Measurements from ENCODE around the gene LUZP2. TPM values are rescaled to one million over a fixed set of nuclear protein-coding genes. Genes with fewer than 3 reads are reported as not detected.

LUZP2 gene
- polyA plus RNA-seq, 4 donors, result 1.6 to 2.3 (median 1.7) TPM

DNA sequence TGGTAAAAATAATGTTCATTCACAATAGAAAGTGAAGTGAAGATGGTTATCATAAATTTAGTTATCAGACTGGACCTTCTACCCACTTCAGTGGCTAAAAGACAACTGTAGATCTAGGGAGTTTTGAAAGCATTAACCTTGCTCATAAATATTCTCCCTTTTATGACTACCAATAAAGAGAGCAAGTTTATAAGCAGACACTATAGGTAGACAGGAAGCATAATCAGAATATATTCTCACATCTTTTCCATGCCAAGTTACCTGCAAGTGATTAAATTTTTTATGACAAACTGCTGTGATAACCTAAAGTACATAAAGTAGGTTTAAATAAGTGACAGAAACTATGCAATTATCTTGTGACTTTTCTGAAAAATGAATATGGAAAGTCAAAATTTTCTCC, 62.5 kb downstream of the LUZP2 start:
- no peak for DNase-seq (ENCODE audit: low read depth in 4 of 4, low spot score in 3 of 4)

DNA sequence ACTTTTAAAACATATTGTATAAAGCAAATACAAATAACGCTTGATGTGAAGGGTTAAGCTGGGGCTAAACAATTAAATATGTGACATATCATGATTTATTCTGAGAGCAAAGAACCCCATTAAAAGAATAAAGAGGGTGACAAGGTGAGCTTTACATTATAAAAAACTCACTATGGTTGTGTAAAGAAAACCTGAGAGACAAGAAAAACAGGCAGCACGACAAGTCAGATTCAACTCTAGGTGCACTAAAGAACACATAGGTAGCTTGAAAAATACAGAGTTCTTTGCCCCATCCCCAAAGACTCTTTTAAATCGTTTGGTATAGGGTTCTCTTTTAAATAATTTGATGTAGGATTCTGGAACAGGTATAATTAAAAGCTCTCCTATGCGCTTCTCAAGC, 63.5 kb downstream of the LUZP2 start:
- DNase-seq (ENCODE audit: low read depth in 4 of 4, low spot score in 3 of 4), result no peak

DNA sequence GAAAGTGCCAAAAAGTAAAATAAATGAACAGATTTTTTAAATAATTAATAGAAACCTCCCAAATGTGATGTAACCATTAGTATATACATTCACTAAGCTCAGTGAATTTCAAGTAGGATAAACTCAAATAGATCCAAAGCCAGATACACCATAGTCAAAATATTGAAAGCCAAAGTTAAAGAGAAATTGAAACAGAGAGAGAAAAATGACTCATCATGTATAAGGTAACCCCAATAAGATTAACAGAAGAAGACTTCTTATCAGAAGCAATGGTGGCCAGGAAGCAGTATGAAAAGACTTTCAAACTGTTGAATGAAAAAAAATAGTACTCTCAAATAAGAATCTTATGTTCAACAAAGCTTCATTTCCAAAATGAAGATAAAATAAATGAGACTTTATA, 70.5 kb downstream of the LUZP2 start:
- no peak for DNase-seq (ENCODE audit: low read depth in 4 of 4, low spot score in 3 of 4)

DNA sequence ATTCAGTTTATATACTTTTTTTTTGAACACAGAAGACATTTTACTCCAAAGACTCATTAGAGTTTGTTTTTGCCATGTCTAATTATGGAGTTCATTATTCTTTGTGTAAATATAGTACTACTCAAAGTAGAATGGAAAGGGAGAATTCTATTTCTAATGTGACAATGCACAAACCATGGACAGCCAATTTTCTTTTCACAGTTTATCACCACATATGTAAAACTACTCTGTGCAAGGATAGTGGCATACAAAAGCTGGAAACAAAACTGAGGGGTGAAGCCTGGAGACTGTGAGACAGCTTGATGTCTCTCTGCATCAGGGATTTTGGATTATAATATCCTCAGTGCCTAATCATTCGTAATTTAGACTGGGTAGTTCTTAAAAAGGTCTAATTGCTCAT, 75.5 kb downstream of the LUZP2 start:
- DNase-seq (ENCODE audit: low read depth in 4 of 4, low spot score in 3 of 4), result no peak

DNA sequence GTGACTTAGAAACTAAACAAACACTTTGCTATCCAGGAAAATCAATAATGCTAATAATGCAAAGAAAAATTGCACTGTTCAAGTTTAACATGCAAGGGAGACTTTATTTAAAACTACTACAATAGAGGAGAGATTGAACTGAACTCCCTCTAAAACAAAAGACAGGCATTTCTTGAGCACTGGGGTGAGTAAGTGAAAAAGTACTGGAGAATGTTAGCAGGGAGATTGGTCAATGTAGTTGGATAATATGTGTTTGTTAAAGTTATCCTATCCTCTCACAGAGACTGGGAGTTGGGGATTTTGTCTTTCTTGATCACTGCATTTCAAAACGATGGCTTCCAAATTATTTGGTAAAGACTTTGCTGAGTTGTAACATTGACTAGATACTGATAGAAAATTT, 77.6 kb downstream of the LUZP2 start:
- DNase-seq (ENCODE audit: low read depth in 4 of 4, low spot score in 3 of 4), result no peak

DNA sequence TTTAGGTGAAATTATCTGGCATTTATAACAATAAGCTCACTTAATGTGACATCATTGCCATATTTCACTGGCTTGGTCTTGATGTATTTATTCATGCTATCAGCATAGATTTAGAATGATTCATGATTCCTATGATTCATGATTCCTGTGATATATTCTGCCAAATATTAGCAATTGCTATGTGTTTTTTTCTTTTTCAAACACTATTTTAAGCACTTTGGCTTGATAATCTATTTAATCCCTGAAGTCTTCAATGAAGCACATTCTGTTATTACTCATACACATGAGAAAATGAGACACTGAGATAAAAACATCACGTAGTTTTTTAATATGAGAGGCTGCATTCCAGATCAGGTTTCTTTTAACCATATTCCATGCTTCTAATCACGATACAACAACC, 78.5 kb downstream of the LUZP2 start:
- DNase-seq (ENCODE audit: low read depth in 4 of 4, low spot score in 3 of 4), result no peak

DNA sequence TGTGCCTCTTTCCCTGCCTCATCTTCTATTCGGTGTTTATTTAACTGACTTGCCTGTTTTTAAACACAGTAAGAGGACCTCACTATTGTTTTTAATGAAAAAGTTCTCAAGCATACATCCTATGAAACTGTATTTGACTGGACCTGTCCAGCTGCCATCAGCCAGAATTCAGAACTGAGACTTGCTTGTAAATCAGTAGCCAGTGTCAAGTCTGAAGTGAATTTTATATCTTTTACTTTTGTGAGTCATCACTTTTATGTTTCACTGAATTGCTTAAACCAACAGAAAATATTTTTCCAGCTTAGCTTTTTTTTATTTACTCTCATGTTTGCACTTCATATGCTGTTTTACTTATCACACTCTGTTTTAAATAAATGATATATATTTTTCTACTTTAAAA, 88.3 kb downstream of the LUZP2 start:
- no peak for DNase-seq (ENCODE audit: low read depth in 4 of 4, low spot score in 3 of 4)

DNA sequence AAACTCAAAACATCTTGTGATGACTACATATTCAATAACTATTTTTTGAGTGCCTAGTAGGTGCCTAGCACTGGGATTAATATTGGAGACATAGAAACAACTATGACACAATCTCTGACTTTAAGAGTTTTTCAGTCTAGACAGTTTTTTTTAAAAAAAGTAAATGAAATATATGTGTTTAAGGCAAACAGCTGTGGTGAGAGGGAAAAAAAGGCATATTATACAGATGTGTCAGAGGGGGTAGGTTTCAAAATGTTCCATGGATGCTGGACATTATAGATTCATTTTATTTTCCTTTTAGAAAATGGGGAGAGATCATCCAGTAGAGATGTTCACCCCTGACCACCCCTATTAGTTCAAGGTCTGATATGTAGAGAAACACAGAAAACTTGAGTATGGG, 90.8 kb downstream of the LUZP2 start:
- DNase-seq (ENCODE audit: low read depth in 4 of 4, low spot score in 3 of 4), result no peak

DNA sequence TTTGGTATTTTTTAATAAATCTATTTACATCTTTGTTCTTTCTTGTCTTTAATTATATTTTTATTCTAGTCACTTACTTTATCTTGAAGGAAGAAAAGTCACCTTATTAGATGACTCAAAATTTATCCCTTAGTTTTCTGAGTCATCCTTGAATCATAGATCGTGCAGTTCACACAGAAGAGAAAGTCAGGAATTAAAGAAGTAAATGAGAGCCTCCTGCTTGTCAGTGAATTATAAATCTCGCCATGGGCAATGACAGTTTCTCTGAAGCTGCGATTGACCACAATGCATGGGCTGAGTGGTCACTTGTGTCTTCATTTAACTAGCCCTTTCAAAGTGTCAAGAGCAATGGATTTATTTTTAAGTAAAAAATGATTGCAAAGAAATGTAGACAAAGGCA, 91.2 kb downstream of the LUZP2 start:
- DNase-seq (ENCODE audit: low read depth in 4 of 4, low spot score in 3 of 4), result no peak

DNA sequence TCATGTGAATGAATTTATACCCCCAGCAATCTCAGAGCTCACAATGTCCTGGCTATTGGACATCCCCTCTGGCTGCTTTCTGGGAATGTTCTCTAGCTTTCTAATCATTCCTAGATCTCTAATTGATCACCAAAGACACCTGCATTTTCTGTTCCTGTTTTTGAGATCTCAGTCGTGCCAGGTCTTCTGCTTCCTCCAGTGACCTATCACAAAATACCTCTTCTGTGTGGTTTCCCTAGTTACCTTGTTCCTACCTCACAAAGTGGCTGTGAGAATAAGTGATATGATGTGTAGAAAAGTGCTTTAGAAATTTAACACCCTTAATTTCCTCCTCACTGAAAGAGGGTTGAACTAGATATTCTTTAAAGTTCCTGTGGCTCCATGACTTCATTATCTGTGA, 92.2 kb downstream of the LUZP2 start:
- no peak for DNase-seq (ENCODE audit: low read depth in 4 of 4, low spot score in 3 of 4)

DNA sequence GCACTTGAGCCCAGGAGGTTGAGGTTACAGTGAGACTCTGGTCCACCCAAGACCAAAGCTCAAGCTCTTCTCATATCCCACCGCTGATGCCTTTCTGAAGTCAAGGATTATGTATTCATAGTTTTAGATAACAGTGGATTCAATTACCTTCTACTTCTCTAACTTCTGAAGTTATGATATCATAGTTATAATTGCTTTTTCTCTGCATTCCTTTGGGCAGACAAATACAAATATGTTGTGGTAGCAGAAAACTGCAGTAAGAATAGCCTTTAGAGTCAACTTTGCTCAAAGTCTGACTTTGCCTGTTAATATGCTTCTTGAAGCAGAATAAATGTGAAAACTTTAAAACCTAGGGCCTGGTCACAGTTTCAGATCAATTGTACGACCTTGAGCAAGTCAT, 94.4 kb downstream of the LUZP2 start:
- DNase-seq (ENCODE audit: low read depth in 4 of 4, low spot score in 3 of 4), result no peak

DNA sequence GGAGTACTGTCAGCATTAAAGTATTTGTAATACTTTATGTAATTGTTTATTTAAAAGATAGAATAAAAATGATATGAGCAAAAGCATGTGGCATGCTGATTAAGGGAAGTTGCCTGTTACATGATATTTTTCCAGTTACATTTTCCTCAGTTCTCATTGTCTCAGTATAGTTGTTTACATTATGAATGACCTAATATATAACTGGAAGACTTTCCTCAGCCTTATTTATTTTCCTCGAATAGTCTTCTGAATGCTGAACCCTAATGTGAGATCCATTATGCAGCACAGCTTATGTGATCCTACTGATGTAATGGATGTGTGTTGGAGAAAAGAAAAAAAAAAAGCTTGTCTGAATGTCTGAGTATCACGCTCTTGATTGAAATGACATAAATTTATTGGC, 95.5 kb downstream of the LUZP2 start:
- no peak for DNase-seq (ENCODE audit: low read depth in 4 of 4, low spot score in 3 of 4)

DNA sequence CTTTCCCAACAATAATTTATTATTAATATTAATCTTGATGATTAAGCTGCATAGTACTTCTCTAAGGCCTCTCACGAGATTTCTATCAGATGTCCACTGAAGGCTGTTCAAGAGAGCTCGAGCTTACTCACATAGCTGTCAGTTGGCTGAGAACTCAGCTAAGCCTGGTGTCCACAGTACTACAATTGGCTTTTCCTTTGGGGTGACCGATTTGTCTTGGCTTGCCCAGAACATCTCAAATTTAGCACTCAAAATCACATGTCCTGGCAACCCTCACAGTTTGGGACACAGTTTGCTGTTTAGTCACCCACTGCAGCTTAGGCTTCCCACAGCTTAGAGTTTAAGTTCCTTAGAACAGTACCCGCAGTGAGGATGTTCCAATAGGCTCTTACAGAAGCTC, 96.5 kb downstream of the LUZP2 start:
- no peak for DNase-seq (ENCODE audit: low read depth in 4 of 4, low spot score in 3 of 4)

DNA sequence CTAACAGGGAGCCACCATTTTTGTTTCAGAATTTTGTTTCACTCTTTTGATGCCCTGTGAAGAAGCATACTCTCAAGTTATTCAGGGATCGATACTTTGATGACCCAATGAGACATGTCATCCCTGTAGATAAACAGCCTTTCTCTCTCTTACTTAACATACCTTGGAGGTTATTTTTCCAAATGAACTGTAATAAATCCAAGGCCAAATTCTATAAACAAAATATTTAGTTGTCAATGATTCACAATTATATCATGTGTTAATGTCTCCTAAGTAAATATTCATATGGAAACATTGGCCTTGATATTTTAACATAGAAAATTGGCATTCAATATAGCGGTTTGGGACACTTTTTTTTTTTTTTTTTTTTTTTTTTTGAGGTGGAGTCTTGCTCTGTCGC, 97.5 kb downstream of the LUZP2 start:
- no peak for DNase-seq (ENCODE audit: low read depth in 4 of 4, low spot score in 3 of 4)

DNA sequence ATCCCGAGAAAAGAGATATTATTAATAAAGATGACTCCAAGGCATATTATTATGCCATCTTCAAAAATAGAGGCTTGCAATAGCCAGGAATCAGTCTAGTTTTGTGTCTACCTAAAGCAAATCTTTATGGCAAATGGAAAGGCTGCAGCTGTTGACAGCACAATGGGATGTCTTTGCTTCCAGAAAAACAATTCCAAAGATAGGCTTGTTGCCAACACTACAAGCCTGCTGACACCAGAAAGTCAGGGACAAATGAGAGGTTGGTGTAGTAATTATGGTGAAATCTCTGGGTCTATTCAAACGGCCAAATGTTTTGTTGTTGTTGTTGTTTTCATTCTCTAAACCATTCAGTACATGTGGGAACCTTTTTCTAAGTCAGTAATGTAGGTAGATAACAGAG, 101.8 kb downstream of the LUZP2 start:
- DNase-seq (ENCODE audit: low read depth in 4 of 4, low spot score in 3 of 4), result no peak

DNA sequence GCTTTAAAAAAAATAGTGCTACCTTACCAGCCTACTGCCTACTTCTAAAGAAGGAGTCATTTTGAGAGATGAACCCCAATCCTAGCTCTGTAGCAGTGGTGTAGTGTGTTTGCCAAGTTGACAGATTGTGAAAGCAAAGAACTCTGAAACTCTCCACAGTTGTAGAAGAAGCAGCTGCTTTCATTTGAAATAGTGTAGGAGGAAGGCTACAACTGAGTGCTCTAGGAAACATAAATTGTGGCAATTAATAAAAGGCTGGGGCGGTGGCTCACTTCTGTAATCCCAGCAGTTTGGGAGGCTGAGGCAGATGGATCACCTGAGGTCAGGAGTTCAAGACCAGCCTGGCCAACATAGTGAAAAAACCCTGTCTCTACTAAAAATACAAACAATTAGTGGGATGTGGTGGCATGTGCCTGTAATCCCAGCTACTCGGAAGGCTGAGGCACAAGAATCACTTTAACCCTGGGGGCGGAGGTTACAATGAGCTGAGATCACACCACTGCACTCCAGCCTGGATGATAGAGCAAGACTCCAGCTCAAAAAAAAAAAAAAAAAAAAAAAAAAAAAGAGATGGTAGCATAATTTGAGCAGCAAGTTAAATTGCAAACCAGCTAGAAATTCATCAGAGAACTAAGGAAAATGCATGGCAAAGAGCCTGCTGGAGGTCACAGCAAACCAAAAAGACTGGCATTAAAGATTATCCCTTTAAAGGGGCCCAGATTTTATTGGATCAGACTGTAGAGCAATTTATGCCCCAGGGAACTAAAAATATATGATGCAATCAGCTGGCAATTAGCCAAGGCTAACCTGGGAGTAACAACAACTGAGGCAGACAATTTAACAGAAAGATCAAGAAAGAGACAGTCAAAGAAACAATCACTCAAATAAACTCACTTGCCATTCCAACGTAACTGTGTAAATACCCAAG, 112.6 kb downstream of the LUZP2 start:
- peak in 1 of 4 donors; percentile 3 for DNase-seq (ENCODE audit: low read depth in 4 of 4, low spot score in 3 of 4)

DNA sequence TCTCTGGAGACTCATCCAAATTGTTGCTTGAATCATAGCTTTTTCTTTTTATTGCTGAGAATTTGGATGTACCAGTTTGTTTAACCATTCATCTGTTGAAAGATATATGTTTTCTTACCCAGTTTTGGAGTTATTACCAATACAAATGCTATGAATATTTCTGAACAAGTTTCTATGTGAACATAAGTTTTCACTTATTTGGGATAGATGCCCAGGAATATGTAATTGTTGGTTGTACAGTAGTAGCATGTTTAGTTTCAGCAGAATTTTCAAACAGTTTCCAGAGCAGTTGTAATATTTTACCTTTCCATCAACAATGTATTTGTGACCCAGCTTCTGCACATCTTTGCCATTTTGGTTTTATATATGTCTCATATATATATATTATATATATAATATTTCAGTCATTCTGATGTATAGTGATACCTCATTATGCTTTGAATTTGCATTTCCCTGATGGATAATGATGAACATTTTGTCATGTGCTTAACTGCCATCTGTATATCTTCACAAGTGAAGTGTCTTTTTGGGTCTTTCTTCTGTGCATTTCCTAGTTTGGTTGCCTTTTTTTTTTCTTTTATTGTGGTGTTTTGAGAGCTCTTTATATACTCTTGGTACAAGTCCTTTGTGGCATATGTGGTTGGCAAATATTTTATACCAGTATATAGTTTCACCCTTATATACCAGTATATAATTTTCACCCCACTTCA, 118.8 kb downstream of the LUZP2 start:
- DNase-seq (ENCODE audit: low read depth in 4 of 4, low spot score in 3 of 4), result no peak

DNA sequence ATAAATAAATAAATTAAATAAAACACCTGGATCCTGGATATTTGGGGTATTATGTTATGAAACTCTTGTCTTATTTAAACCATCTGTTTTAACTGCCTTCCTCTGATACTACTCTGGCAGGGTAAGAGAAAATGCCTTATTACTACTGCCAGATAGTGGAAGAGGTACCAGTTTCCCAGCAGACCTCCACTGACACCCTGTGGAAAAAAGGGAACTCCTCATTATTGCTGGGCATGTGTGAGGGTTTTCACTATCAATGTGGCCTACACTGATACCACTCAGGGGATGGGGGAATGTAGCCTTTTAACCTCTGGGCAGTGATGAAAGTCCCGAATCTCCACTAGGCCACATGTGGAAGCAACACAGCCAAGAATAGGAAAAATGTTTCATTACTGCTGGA, 121.0 kb downstream of the LUZP2 start:
- DNase-seq (ENCODE audit: low read depth in 4 of 4, low spot score in 3 of 4), result no peak

DNA sequence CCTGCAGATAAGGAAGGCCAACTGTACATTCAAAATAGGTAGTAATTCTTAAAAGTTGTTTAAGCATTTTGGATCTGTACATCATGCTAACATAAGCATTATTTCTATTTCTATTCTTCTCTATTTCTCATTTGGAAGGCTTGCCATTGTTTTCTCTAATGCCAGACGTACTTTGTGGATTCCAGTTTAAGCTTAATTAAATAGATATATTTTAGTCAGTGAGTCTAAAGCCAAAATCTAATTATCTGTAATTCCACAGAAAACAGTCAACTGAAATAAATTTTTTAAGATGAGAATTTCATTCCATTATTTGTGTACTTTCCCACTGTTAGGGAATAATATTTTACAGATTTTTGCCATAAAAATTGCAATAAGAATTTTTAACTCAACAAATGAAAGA, 123.0 kb downstream of the LUZP2 start:
- no peak for DNase-seq (ENCODE audit: low read depth in 4 of 4, low spot score in 3 of 4)

DNA sequence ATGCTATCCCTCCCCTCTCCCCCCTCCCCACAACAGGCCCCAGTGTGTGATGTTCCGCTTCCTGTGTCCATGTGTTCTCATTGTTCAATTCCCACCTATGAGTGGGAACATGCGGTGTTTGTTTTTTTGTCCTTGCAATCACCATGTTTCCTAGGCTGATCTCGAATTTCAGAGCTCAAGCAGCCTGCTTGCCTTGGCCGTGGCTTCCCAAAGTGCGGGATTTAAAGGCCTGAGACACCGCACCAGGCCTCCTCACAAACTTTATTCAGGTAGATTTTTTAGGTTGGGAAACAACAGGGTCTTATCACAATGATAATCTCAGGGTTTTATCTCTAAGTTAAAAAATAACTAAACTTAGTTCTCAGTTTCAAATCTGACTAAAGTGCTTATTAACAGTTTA, 125.4 kb downstream of the LUZP2 start:
- no peak for DNase-seq (ENCODE audit: low read depth in 4 of 4, low spot score in 3 of 4)

DNA sequence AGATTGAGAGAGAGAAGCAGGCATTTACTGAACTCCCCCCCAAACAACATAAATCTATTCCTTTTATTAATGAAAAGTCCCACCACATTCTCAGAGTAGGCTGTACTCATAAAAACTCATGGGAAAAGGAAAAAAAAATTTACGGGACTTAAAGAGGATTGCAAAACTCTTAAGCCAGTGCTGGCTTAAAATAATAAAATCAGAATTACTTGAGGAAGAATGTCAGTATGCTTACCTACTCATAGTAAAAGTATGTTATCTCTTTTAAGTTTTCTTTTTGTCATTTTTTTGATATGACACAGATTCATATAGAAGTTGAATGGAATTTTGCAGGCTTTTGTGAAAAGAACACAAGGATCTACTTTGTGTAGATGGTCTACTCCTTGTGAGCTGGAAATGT, 126.3 kb downstream of the LUZP2 start:
- DNase-seq (ENCODE audit: low read depth in 4 of 4, low spot score in 3 of 4), result no peak

DNA sequence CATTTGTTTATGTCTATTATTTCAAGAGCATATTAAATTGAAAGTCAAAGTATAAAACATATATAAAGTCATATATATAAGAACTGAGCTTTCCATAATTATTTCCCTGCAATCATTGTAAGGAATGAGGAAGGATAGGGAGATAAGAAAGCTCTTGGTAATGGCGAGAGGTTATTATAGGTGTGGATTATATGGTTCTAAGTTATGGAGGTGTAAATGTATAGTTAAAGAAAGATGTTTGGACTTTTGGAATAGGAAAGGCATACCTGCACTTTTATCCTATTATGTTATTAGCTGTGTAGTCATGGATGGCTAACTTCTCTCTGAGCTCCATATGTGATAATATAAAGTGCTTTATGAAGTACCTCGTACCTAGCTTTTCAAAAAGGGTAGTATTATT, 127.6 kb downstream of the LUZP2 start:
- no peak for DNase-seq (ENCODE audit: low read depth in 4 of 4, low spot score in 3 of 4)
